ENCODE data around the gene GTPBP4. TPM values are rescaled to one million over a fixed set of nuclear protein-coding genes. Genes with fewer than 3 reads are reported as not detected.

Gene GTPBP4
- total RNA-seq, 1 donor from 2014 or later = 33.8 TPM

DNA sequence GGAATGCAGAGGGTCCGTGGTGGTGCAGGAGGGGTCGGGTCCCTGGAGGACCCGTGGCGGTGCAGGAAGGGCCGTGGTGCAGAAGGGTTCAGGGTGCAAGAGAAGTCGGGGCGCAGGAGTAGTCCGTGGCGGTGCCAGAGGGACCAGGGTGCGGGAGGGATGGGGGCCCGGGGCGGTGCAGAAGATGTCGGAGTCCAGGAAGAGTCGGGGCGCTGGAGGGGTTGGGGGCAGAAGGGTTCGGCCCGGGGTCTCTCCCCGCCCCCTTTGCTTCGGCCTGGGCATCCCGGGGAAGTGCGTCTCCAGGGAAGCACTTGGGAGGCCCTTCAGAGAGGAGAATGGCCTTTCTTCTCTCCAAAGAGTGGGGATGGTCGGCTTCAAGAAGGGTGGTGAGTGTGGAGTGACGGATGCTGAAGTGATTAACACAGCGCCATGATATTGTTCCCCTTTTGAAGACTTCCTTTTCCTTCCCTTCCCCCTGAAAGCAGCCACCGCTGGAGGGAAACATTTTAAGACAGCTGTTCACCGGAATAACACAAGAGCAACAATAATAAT lies 68.9 kb downstream of the GTPBP4 start:
- Histone ChIP-seq H3K27me3 (ENCODE audit: low read depth) (no peaks in the 10 kb centered on the region), H3K4me1 (peaks cover 95% of the 10 kb centered on the region), H3K36me3 (peaks cover 18% of the 10 kb centered on the region), H3K9me3 (replicated peaks) (no peaks in the 10 kb centered on the region), H3K4me3 (peak overlapping the region; percentile 95), H3K27ac (replicated peaks) (peak overlapping the region; percentile 99)
- peak; percentile 22 for DNase-seq
- intact Hi-C loops (cut with micrococcal nuclease) = no loop called here
- TF ChIP-seq, protein P1, sequence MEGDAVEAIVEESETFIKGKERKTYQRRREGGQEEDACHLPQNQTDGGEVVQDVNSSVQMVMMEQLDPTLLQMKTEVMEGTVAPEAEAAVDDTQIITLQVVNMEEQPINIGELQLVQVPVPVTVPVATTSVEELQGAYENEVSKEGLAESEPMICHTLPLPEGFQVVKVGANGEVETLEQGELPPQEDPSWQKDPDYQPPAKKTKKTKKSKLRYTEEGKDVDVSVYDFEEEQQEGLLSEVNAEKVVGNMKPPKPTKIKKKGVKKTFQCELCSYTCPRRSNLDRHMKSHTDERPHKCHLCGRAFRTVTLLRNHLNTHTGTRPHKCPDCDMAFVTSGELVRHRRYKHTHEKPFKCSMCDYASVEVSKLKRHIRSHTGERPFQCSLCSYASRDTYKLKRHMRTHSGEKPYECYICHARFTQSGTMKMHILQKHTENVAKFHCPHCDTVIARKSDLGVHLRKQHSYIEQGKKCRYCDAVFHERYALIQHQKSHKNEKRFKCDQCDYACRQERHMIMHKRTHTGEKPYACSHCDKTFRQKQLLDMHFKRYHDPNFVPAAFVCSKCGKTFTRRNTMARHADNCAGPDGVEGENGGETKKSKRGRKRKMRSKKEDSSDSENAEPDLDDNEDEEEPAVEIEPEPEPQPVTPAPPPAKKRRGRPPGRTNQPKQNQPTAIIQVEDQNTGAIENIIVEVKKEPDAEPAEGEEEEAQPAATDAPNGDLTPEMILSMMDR (IDR thresholded peaks at IDR 0.05; ENCODE audit: borderline replicate concordance) = no peak

- TF ChIP-seq, protein P1 (IDR thresholded peaks at IDR 0.05; ENCODE audit: borderline replicate concordance) = no peak
- peaks cover 99% of the 10 kb centered on the region for H3K4me1 ChIP-seq
- no peak for DNase-seq
- H3K27me3 ChIP-seq (ENCODE audit: low read depth) = no peaks in the 10 kb centered on the region
- intact Hi-C loops (cut with micrococcal nuclease) = no loop called here
- H3K9me3 ChIP-seq (replicated peaks) = no peaks in the 10 kb centered on the region
- peaks cover 10% of the 10 kb centered on the region for H3K36me3 ChIP-seq
- H3K4me3 ChIP-seq = peak overlapping the region; percentile 95
- H3K27ac ChIP-seq (replicated peaks) = peak overlapping the region; percentile 99
Measured at GRCh38 chr10:1058017-1058416, 69.8 kb downstream of the GTPBP4 start.

- TF ChIP-seq, protein P1 (IDR thresholded peaks at IDR 0.05; ENCODE audit: borderline replicate concordance) = no peak
- Histone ChIP-seq H3K36me3 (peaks cover 7% of the 10 kb centered on the region), H3K27me3 (ENCODE audit: low read depth) (no peaks in the 10 kb centered on the region), H3K9me3 (replicated peaks) (no peaks in the 10 kb centered on the region), H3K27ac (replicated peaks) (no peak overlapping the region), H3K4me1 (peaks cover 99% of the 10 kb centered on the region), H3K4me3 (no peak overlapping the region)
- intact Hi-C loops (cut with micrococcal nuclease) = no loop called here
- no peak for DNase-seq
Measured at GRCh38 chr10:1059902-1060301, 71.7 kb downstream of the GTPBP4 start.

- Histone ChIP-seq H3K9me3 (replicated peaks) (no peaks in the 10 kb centered on the region), H3K27ac (replicated peaks) (peak overlapping the region; percentile 5), H3K4me1 (peaks cover 76% of the 10 kb centered on the region), H3K36me3 (peaks cover 7% of the 10 kb centered on the region), H3K27me3 (ENCODE audit: low read depth) (no peaks in the 10 kb centered on the region), H3K4me3 (no peak overlapping the region)
- DNase-seq = no peak
- TF ChIP-seq, protein P1 (IDR thresholded peaks at IDR 0.05; ENCODE audit: borderline replicate concordance) = no peak
- intact Hi-C loops (cut with micrococcal nuclease) = no loop called here
Measured at GRCh38 chr10:1061930-1062774, 73.9 kb downstream of the GTPBP4 start.

DNA sequence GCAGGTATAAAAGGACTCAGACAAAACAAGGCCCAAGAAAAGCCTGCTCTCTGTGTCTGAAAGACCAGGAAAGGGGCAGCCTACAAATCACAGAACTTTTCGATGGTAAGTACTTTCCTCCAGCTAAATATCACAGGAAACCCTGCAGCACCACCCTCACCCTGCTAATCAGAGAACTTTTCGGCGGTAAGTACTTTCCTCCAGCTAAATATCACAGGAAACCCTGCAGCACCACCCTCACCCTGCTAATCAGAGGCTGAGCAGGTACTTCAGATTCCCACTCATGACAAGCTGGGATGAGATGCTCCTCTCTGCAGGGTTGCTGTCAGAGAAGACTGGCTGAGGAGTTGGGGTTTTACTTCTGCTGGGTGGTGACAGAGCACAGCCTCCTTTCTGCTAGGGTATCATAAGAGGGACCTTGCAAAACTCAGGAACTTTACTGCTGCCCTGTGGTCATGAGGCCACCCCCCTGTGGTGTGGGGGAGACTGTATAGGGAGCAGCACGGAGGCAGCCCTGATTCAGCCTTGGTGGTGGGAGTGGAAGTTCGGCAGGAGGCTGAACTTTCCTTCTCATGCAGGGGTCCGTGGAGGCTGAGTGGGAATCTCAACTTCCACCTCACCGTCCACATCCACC lies 75.1 kb downstream of the GTPBP4 start:
- Histone ChIP-seq H3K4me3 (no peak overlapping the region), H3K27ac (replicated peaks) (peak overlapping the region; percentile 5), H3K27me3 (ENCODE audit: low read depth) (no peaks in the 10 kb centered on the region), H3K4me1 (peaks cover 64% of the 10 kb centered on the region), H3K9me3 (replicated peaks) (no peaks in the 10 kb centered on the region), H3K36me3 (peaks cover 7% of the 10 kb centered on the region)
- TF ChIP-seq, protein P1 (IDR thresholded peaks at IDR 0.05; ENCODE audit: borderline replicate concordance) = no peak
- intact Hi-C loops (cut with micrococcal nuclease) = no loop called here
- no peak for DNase-seq
